CD4-positive, alpha-beta T cell treated with Interleukin-17A for 1 hour (primary cell): ENCODE data around the gene TAB2.
"Not testable (repeated sequence)": the region's sequence is repeated elsewhere in the genome, so short reads cannot be mapped to it uniquely, and the experiment has no call there.

Source experiments
- DNase-seq: peaks from one replicate; pipeline ENCODE4 v3.0.0-alpha.2; 2020

The TAB2 gene

DNA sequence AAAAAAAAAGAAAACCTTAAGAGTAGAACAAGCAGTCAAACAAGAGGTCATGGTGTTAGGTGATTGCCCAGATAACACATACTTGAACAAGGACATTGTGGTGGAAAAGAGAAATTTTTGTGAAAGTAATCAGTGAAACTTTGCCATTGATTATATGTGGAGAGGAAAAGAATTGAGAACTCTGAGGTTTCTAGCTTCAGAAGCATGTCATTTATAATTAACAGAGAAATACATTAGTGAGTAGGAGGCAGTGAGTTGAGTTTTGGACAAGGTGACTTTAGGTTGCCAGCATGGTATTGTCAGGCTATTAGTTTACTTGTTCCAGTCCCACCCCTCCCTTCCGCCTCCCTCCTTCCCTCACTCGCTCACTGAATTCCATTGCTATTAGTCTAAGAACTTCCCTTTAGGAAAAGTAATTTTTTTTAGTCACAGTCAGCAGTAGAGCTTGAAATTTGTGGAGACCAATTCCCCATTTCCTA lies 17.2 kb downstream of the TAB2 start:
- no peak for DNase-seq

- DNase-seq: no peak
Observed at GRCh38 chr6:149335924-149336608, 18.6 kb downstream of the TAB2 start.

GRCh38 chr6:149336609-149336928 lies 19.1 kb downstream of the TAB2 start:
- DNase-seq: no peak

DNA sequence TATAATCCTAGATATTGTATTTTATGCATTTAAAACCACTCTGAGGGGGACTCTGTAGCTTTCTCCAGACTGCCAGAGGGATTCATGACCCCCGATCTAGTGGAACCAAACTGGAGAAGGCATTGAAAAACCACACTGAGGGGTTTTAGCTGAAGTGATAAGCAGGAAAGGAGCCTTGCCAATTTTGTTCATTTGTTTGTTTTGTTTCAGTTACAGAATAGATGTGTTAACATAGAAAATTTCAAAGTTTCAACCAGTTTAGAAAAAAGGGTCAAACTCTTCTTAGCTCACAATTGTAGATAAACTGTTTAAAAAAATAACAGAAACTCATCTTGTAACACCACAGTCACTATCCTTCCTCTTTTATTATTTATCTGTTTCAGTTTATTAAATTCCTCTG lies 19.8 kb downstream of the TAB2 start:
- DNase-seq: no peak

DNA sequence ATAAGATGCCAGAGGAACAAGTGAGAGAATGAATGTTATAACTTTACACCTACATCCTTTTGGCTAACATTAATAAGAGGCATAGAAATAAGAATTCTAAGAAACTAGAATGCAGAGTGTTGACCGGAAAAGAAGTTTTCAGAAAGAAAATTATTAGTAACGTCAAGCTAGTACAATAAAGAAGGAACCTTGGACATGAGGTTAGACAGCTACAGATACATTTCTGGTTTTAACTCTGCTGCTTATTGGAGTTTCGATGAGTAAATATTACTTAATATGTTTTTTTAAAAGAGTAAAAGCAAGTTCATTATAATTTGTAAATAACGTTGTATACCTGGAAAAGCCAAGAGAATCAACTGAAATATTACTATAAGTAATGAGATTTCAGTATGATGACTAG lies 22.7 kb downstream of the TAB2 start:
- DNase-seq: no peak

- DNase-seq: no peak
Observed at GRCh38 chr6:149342525-149342924, 25.0 kb downstream of the TAB2 start.

DNA sequence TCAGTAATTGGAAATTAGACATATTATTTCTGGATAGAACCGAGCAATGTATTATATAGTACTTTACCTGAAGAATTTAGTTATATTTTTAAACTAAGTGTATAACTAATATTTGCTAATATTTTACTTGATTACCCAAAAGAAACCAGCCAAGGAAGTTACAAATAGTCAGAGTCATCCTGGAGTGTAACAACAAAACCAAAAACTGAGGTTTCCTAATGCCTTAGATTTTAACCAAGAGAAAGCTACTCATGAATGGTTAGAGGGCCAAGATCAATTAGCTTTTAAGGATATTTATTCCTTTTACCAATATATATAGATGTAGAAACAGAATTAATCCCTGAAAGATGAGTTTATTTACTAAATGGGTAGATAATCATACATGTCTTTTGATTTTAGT lies 26.0 kb downstream of the TAB2 start:
- DNase-seq: no peak

DNA sequence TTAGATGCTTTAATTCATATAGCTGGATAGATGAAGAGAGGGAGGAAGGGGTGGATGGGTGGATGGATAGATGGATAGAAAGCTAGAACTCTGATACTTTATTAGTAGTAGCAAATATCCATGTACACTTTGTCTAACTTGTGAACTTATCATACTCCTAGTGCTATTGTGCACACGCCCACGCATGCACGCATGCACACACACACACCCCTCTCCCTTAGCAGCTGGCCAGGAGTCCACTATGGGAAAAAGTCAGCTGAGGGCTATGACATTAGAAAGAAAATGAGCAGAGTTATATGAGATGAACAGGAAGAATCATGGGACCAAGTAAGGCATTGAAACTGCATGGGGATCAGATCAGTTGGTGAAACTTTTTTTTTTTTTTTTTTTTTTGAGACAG lies 28.6 kb downstream of the TAB2 start:
- no peak for DNase-seq

- no peak for DNase-seq
Observed at GRCh38 chr6:149347067-149347466, 29.6 kb downstream of the TAB2 start.

GRCh38 chr6:149349279-149349678 lies 31.8 kb downstream of the TAB2 start:
- not testable (repeated sequence) for DNase-seq

GRCh38 chr6:149354009-149354408 lies 36.5 kb downstream of the TAB2 start:
- DNase-seq: no peak

DNA sequence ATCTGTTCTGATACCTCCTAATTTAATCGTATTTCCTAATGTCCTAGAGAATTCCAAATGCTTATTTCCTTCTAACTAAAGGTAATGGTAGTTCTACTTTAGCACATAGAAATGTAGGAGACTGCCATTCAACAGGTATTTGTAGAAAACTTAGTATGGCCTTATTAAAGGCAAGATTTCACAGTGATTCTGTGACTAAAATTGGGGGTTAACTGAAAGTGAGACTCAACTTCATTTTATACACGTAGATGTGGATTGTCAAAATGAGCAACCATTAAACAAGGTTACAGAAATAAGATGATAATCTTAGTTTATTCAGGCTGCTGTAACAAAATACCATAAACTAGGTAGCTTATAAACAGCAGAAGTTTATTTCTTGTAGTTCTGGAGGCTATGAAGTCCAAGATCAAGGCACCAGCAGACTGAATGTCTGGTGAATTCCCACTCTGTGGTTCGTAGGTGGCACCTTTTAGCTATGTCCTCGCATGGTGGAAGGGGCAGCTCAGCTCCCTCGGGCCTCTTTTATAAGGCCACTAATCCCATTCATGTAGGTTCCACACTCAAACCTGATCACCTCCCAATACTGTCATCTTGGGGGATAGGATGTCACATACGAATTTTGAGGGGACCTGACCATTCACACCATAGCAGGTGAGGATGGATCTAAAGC lies 38.7 kb downstream of the TAB2 start:
- DNase-seq: no peak

GRCh38 chr6:149357726-149358538 lies 40.4 kb downstream of the TAB2 start:
- no peak for DNase-seq

DNA sequence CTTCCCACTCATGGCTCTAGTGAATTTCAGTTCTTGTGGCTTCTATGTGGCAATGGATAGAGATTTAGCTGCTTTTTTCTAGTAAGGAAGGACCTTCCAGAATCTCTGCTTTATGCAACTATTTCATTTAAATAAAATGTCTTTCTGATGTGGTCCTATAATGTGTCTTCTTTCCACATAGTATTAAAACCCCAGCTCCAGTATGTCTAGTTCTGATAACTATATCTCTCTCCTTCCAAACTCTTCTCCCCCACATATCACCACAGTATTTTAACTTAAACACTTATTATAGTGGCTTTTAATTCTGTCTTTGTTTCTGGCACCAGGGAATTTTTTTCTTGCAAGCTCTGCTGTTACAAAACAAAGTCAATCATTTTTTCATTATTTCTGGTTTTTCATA lies 41.9 kb downstream of the TAB2 start:
- no peak for DNase-seq

- no peak for DNase-seq
Observed at GRCh38 chr6:149360536-149360935, 43.0 kb downstream of the TAB2 start.

- DNase-seq: no peak
Observed at GRCh38 chr6:149362289-149362688, 44.8 kb downstream of the TAB2 start.

GRCh38 chr6:149363154-149363553 lies 45.6 kb downstream of the TAB2 start:
- no peak for DNase-seq

DNA sequence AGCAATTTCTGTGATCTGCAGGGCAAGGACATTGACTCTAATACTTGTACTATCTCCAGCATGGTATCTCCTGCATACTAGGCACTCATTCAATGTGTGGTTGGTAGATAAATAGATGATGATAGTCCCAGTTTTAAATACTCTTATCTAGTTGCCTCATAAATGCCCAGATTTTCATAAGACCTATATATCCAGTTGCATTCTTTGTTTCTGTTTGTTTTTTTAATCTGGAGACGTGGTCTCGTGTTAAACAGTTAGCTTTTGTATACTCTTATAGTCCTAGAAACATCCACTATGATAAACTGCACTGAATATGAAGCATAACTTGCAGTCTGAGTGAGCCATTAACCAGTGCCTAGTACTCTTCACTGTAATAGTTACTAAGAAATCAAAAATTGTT lies 47.0 kb downstream of the TAB2 start:
- DNase-seq: no peak

- no peak for DNase-seq
Observed at GRCh38 chr6:149365197-149365596, 47.7 kb downstream of the TAB2 start.

DNA sequence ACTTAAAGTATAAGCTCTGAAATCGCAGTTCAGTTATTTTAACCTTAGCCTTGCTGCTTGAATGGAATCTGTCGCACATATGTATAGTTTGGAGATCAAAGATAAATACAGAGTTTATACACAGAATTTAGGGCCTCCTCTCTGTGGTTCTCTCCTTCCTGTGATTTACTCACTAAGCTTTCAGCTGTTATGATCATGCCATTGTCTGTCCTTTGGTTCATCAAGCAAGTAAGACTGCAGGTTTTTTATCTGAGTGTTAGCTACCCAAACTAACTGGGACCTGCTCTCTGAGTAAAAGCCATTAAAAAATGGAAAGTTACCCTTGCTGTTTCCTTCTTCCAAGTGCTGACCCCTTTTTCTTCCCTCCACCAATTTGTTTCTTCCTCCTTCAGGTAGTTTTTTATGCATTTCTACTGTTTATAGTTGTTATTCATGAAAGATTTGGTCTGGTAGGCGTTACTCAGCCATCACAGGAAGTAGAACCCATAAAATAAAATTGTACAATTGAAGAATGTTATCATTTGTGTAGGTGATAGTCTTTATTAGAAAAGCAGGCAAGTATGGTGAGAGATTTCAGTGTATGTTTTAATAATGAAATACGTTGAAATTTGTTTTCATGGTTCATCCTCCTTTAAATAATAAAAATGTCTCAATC lies 48.9 kb downstream of the TAB2 start:
- DNase-seq: peak; percentile 54

- DNase-seq: no peak
Observed at GRCh38 chr6:149368065-149368464, 50.6 kb downstream of the TAB2 start.

- DNase-seq: no peak
Observed at GRCh38 chr6:149371154-149371553, 53.6 kb downstream of the TAB2 start.

DNA sequence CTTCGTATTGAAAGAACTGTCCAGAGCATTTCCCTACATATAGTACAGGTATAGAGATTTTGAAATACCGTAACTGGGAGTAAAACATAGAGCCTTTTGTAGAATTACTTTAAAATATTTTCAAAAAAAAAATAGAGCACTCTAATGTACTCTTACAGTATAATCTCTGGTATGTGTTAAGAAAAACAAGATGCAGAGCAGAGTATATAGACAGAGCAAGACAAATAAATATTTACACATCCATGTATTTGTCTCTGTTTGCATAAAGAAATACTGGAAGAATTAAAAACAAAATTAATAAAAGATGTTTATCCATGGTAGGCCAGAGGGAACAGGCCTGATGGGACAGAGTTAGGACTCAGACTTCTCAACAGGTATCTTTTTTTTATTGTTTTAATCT lies 54.5 kb downstream of the TAB2 start:
- no peak for DNase-seq

DNA sequence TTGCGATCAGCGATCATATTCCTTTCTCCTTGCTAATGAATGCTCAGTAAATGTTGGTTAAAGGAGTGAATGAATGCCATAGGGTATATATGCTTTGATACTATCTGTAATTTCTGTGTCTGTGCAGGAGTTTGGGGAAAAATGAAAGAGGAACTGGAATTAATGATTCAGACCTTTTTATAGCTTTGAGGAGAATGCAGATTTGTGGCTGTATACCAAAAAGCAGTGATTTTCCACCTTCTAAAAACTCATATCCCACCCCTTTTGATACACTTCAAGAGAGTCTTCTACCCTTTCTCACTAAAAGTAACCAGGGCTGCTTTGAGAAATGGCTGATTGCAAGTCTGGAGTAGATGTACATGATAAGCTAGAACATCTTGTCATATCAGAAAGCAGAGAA lies 56.0 kb downstream of the TAB2 start:
- DNase-seq: no peak
